ENCODE measurements around the gene EEIG2.
"Not testable (repeated sequence)": the region's sequence is repeated elsewhere in the genome, so short reads cannot be mapped to it uniquely, and the experiment has no call there.

The EEIG2 gene

GRCh38 chr1:108559215-108560186 lies at the start of gene EEIG2:
Gene EEIG2, plus strand, starts transcription at chr1:108560100. Its CDS starts 329 bp downstream, at chr1:108560429.
- DNase-seq, result peak; percentile 76

- no peak for DNase-seq
These were observed 48.1 kb upstream of the EEIG2 start for GRCh38 chr1:108511764-108512163.

- peak; percentile 10 for DNase-seq
These were observed 47.5 kb upstream of the EEIG2 start for GRCh38 chr1:108512239-108513043.

GRCh38 chr1:108513044-108513415 lies 46.9 kb upstream of the EEIG2 start:
- DNase-seq, result no peak

GRCh38 chr1:108513914-108514313 lies 46.0 kb upstream of the EEIG2 start:
- DNase-seq, result not testable (repeated sequence)

- DNase-seq, result not testable (repeated sequence)
These were observed 42.5 kb upstream of the EEIG2 start for GRCh38 chr1:108517301-108517897.

- no peak for DNase-seq
These were observed 37.9 kb upstream of the EEIG2 start for GRCh38 chr1:108521990-108522393.

GRCh38 chr1:108523829-108524228 lies 36.1 kb upstream of the EEIG2 start:
- DNase-seq, result no peak

GRCh38 chr1:108524676-108525075 lies 35.2 kb upstream of the EEIG2 start:
- no peak for DNase-seq

- no peak for DNase-seq
These were observed 32.8 kb upstream of the EEIG2 start for GRCh38 chr1:108527135-108527534.

- no peak for DNase-seq
These were observed 32.1 kb upstream of the EEIG2 start for GRCh38 chr1:108527837-108528236.

- DNase-seq, result no peak
These were observed 28.5 kb upstream of the EEIG2 start for GRCh38 chr1:108531444-108531843.

- no peak for DNase-seq
These were observed 27.2 kb upstream of the EEIG2 start for GRCh38 chr1:108532730-108533129.

- DNase-seq, result no peak
These were observed 26.4 kb upstream of the EEIG2 start for GRCh38 chr1:108533351-108534083.

- DNase-seq, result no peak
These were observed 25.1 kb upstream of the EEIG2 start for GRCh38 chr1:108534759-108535158.

- DNase-seq, result not testable (repeated sequence)
These were observed 24.5 kb upstream of the EEIG2 start for GRCh38 chr1:108535315-108535897.

GRCh38 chr1:108536021-108536420 lies 23.9 kb upstream of the EEIG2 start:
- DNase-seq, result not testable (repeated sequence)

GRCh38 chr1:108536791-108537190 lies 23.1 kb upstream of the EEIG2 start:
- not testable (repeated sequence) for DNase-seq

GRCh38 chr1:108537976-108538375 lies 21.9 kb upstream of the EEIG2 start:
- no peak for DNase-seq

- no peak for DNase-seq
These were observed 18.9 kb upstream of the EEIG2 start for GRCh38 chr1:108540977-108541376.

GRCh38 chr1:108541861-108542260 lies 18.0 kb upstream of the EEIG2 start:
- no peak for DNase-seq

GRCh38 chr1:108547493-108547892 lies 12.4 kb upstream of the EEIG2 start:
- not testable (repeated sequence) for DNase-seq
